Epidermal melanocyte (primary cell): ENCODE data around the gene AUTS2.

ENCODE experiments used
- DNase-seq: peaks from one replicate; pipeline ENCODE4 v3.0.0; 2011; ENCODE audit warnings: low spot score; ENCODE audit not compliant: insufficient read length

The AUTS2 gene

GRCh38 chr7:70406186-70406949, 808.1 kb downstream of the AUTS2 start:
- no peak for DNase-seq

GRCh38 chr7:70406950-70407209, 808.6 kb downstream of the AUTS2 start:
- no peak for DNase-seq

DNA sequence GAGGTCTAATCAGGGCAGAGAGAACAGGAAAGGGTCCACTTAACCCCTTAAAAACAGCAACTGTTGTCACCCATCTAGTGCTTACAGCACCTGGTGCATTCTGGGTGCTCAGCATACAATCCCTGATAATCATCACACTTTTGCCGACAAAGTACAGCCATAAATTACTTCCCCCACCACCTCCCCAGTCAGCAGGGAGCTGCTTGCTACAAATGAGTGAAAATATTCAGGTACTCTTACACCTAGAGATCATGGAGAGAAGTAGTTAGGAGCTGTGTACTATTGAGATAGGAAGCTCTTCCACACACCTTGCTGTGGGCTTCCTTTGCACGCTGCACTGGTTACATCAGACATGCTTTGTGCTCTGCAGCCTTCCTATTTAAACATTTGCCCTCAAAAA, 810.2 kb downstream of the AUTS2 start:
- DNase-seq = no peak

GRCh38 chr7:70408891-70409290, 810.6 kb downstream of the AUTS2 start:
- DNase-seq = no peak

GRCh38 chr7:70410134-70410750, 812.0 kb downstream of the AUTS2 start:
- DNase-seq = no peak

DNA sequence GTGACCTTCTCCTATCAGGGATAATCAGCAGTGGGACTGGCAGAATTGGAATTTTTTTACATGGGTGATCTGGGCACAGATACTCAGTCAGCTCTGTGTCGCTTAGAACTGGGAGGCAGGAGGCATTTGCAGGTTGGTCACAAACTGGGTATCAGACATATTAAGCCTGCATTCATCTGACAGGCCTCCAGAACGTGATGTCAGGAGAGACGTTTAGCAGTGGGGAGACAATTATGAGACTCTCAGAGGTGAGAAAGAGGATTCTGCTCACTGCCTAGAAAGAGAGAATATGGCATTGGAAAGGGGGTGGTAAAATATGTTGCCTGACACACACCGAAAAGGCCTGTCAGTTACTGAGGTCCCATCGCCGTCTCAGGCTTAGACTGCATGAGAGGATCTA, 816.1 kb downstream of the AUTS2 start:
- no peak for DNase-seq

DNA sequence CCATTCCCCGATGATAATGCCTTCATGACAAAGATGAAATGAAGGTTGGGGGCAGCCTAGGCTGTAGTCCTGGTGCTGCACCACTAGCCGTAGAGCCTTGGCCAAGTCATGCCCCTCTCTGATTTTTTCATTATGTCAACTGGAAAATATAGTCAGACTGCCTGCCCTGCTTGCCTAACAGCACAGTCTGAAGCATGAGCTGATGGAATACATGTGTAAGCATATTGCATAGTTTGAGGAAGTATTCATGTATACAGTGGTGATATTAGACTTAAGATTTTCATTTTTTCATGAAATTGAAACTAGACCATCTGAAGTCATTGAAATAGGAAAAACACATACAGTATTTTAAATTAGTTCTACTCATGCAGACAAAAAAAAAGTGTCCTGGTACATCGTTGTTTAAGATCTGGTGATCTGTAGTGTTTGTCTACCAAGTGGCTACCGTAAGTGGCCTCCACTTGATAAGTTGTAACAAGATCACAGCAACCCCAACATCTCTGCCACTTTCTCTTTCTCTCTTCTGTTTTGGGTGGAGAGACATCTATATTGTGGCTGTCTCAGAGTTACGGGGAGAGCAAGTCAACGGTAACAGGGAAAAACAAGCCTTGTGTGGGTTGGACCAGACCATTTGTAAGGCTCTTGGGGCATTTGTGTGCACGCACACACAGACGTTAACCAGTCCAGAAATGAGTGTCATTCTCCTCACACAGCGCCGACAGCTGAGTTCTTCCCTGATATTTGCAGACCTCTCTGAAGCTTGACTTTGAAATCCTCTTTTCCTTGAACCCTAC, 817.1 kb downstream of the AUTS2 start:
- no peak for DNase-seq

GRCh38 chr7:70416347-70416985, 818.2 kb downstream of the AUTS2 start:
- DNase-seq = no peak

- no peak for DNase-seq
These were observed 818.8 kb downstream of the AUTS2 start for GRCh38 chr7:70416986-70417655.

DNA sequence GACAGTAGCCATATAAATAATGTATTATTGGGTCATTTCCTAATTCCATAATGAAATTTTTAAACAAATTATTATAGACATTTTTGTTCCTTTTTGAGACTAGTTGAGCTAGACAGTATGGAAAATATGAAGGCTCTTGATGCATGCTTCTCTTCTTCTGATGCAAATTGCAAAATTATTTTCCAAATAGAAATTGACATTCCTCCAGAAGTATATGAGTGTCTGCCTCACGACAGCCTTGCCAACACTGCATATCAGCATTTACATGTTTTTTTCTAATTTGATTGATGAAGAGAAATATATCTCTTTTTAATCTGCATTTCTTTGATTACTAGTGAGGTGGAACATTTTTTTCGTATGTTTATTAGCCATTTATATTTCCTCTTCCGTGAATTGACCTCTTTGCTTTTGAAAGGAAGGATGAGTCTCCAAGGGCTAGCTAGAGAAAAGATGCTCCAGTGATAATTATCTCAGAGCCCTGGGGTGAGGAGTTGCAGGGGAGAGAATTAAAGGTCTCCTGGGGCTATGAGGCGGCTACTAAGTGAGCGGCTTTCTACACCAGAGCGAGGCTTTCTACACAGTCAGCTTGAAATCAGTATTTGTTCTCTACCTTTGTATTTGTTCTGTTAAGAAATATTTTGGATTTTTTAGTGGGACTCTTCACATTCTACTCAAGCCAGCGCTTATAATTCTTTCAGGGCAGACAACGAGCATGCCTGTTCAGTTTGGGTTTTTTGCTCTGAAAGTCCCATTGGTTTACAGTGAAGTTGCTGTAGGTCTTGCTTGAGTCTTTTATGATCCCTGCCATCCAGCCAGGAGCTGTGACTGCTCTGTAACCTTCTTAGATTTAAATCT, 821.5 kb downstream of the AUTS2 start:
- DNase-seq = no peak

DNA sequence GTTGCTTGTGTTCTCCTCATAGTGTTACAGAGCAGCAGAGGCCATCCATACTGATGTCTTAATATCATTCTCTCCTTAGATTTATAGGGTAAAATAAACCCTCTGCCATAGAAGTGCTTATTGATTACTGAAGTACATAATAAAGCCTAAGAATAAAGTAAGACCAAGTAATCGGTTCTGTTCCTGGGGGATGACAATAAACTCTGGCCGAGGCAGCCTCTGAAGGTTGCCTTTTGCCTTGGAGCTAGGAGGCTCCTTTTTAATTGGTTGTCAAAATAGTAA, 822.0 kb downstream of the AUTS2 start:
- no peak for DNase-seq

DNA sequence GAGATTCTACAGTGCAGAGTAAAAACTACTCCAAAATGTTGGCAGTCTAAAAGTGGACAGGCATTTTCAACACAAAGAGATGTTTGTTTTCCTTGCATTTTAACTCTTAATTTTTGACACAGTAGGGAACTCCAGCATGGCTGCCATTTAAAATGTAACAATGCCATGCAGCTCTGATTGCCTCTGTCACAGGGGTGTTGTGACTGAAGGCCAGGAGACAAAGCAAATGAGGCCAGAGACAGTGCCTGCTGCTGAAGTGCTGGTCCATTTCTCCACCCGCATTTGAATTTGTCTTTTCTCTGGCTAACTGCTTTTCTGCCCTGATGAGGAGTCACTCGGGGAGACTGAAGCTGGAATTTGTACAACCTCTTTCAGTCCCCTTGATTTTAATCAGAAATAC, 823.0 kb downstream of the AUTS2 start:
- no peak for DNase-seq

DNA sequence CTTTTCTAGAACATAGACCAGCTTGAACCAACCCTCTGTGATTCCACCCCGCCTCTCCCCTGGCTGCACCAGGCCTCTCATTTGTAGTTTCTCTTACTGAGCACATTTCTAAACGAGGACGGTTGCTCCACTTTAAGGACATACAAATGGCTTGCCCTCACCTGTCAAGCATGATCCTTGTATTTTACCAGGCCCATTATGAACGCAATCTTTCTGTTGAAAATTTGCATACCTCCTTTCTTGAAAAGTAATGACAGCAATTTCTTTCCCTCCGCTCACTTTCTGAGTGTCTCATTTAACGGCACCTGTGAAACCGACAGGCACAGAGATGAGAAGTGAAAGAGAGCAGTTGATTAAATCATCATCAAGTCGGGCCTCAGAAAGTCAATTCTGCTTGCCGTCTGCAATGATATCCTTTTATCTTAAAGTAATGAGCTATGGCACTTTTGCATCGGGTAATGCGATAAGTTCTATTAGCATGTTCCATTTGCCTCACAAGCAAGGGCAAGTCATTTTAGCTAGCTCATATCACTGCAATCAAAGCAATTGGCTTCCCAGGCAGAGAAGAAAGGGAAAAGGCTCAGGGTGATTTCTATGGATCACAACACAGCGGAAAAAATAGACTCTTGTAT, 828.1 kb downstream of the AUTS2 start:
- no peak for DNase-seq

GRCh38 chr7:70432567-70433001, 834.3 kb downstream of the AUTS2 start:
- no peak for DNase-seq

DNA sequence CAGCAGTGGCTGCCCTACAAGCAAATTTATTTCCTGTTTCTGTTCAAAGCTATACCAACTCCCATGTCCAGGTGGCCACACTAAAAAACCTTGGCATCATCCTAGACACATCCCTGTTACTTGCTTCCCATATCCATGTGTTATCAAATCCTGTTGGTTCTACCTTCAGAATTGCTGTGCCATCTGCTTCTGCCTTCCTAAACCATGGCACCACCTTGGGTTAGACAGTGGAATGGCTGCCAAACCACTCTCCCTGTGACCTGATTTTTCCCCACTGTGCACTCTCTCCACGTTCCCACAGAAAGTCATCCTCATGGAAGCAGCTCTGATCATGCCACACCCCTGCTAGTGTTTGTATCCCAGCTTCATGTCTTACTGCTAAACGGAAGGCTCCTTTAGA, 836.1 kb downstream of the AUTS2 start:
- DNase-seq = no peak

DNA sequence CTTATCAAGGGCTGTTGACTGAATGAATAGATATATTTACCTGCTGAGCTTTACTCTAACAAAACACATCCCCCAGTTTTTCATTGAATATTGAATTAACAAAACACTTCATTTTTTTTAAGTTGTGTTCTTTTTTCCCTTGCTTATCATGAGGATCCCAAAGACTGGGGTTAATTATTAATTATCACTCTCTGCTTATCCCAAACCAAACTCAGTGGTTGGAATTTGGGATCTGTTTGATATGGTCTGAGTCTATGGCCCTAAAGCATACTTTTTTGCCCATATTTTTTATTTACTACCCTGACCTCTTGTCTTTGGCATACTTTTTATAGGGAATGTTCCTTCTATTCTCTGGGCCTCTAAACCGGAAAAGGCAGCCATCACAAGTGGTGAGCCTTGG, 836.5 kb downstream of the AUTS2 start:
- DNase-seq = no peak

- DNase-seq = no peak
These were observed 837.4 kb downstream of the AUTS2 start for GRCh38 chr7:70435634-70436033.

DNA sequence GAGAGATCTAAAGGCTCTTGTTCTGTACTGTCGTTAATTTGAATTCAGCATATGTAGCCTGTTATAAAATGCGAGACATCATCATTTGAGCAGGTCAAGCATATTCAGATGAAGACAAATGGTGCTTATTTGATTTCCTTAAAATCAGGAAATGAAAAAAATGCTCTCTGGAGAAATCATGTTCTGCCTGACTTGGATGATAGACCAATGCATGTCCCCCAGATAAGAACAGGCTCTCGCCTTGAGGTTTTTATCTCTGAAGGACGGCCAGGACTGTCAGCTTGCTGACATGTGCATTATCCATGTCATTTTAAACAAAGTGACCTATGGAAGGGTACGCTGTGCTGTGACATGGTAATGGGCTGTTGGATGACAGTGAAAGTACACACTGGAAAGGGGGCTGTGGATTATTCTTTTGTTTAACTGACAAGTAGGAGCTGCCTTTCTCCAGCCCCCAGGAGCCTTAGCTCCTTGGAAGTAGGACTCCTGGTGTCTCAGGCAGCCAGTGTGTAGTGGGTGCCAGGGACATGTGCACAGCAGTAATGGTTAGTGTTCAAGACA, 838.6 kb downstream of the AUTS2 start:
- DNase-seq = no peak

GRCh38 chr7:70439651-70440050, 841.4 kb downstream of the AUTS2 start:
- DNase-seq = no peak
